GM19238 (cell line): ENCODE results near the gene FLVCR2.
A peak's percentile ranks its signal among the peaks of the same experiment; 100 is the strongest.

Experiments
- DNase-seq: peaks from one replicate; pipeline ENCODE4 v3.0.0; 2011; ENCODE audit warnings: low spot score; ENCODE audit not compliant: insufficient read length

FLVCR2 gene

DNA sequence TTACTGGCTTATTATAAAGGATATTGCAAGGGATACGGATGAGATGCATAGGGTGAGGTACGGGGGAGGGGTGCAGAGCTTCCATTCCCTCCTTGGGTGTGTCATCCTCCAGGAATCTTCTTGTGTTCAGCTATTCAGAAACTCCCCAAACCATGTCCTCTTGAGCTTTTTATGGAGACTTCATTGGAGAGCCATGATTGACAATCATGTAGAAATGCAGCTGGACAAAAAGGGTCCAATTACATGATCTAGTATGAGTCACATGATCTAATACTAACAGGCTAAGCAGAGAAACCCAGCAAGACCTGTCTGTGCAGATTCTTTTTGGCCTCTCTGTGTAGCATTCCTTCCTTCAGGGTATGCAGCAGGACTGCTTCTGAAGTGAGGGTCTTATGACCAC, 23.9 kb upstream of the FLVCR2 start:
- no peak for DNase-seq

DNA sequence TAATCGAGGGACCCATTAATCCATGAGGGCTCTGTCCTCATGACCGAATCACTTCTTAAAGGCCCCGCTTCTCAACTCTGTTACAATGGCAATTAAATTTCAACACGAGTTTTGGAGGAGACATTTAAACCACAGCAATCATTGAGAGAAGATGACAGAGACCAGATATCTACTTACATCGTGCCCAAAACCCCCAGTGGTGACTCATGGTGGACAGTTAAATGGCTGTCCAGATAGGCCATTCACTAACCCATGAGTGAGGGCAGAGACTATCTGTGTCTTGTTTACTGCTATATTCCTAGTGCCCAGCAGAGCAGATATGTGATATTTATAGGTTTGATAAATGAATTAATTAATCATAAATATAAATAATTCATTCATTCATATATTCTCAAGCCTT, 20.0 kb upstream of the FLVCR2 start:
- DNase-seq, result no peak

DNA sequence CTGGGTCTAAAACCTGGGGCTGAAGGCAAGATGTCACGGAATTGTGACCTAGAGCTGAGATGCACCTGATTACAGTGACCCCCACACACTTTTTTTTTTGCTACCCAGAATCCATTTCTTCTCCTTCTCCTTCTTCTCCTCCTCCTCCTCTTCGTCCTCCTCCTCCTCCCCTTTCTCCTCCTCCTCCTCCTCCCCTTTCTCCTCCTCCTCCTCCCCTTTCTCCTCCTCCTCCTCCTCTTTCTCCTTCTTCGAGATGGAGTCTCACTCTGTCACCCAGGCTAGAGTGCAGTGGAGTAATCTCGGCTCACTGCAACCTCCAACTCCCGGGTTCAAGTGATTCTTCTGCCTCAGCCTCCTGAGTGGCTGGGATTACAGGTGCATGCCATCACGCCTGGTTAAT, 19.4 kb upstream of the FLVCR2 start:
- DNase-seq, result no peak

DNA sequence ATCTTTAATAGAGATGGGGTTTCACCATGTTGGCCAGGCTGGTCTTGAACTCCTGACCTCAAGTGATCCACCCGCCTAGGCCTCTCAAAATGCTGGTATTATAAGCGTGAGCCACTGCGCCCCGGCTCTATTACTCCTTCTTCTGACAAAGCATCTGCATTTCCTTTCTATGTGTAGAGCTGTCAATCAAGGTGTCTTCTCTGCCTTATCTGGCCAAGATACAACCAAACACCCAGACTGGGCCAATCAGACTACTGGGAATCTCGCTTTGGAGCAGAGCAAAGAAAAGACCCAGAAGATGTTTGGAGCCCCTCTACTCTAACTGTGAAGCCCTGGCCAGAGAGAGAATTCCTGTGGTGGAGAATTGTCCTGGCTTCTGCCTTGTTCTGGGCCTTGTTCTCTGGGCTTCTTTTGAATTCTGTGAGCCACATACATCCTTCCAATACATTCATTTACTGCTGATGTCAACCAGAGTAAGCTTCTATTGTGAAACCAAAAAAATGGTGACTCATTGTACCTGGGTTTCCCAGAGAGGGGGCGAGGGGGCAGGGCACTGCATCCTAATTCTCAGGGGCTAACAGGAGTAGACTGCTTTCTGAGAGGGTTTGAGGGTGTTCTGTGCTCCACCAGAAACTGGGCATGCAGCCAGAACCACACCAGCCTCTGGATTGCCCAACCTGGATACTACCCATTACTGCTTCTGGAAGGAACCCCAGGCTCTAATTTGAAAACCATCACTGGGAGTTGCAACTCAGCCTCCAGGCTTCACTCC, 18.8 kb upstream of the FLVCR2 start:
- no peak for DNase-seq

DNA sequence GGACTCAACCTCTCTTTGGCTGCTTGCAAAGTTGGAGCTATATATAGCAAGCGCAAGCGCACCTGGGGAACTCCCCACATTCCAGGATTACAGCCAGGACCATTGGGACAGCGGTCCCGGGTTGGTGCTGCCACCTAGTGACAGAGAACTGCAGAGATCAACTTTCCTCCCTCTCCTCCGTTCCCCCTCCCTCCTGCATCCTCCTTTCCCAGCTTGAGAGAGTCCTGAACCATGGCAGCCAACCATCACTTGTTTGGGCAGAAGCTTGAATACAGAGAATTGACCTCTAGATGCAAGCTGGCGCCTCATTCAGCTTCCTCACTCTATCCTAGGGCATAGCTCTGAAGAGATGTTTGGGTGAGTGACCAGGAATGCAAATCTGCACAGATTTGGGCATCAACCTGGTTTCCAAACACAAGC, 17.4 kb upstream of the FLVCR2 start:
- peak; percentile 47 for DNase-seq

DNA sequence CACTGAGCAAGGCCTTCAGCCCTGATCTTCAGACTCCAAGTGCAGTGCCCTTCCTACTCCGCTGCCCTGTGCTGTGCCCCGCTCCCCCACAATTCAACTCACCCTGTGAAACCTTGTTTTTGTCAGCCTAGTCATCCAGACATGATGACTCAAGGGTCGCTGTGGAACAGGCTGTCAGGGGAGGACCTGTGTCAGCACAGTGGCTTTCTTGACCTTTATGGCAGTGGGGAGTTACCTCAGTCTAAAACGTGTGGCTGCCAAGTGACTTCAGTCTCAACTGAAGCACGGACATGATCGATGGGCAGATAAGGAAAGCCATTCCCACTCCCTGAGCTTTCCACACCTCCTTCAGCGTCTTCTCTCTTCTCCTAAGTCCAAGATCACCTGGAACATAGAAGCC, 16.3 kb upstream of the FLVCR2 start:
- DNase-seq, result no peak

DNA sequence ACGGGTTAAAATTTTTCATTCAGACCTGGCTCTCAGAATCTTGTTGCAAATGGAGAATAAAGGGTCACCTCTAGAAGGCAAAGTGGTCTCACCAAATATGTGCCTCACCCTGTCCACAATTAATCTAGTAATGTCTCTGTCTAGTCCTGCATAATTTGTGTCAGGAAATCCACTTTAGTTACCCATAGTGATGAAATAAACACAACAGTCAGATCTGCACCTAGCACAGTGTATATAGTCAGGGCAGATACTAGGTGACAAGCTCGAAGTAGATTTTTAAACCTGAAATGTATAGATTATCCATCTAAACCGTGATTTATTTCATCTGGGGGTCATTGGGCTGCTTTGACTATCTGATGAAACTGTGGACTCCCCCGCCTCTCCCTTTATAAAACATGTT, 15.9 kb upstream of the FLVCR2 start:
- DNase-seq, result no peak

DNA sequence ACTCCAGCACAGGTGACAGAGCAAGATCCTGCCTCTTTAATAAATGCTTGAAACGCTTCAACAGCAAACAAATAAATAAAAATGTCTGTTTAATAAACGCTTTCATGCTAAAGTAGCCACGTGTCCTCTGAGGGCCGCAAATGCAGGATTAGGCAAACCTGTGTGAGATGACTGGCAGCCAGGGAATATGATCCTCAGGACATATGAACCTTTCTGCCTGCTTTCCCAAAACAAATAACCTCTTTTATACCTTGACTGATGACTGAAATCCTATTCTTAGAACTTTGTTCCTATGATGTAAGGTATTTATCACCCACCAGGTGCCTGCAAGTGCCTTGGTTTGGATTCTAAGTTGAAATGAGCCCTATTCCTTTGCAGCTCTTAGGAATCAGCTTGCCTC, 14.5 kb upstream of the FLVCR2 start:
- DNase-seq, result no peak

DNA sequence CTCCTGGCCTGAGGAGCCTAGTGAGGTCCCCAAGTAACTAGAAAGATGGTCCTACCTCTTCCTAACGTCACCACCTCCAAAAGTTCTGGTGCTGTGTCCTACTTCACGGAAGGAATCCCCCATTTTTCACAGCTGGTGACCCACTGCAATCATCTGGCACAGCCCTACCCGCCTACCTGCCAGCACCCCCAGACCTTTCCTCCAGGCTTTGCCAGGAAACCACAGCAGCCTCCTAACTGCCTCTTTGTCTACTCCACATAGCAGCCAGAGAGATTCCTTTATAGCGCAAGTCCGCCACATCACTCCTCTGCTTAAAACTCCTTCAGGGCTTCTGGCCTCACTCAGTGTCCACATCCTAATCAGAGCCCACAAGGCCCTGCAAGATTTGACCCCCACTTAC, 13.4 kb upstream of the FLVCR2 start:
- no peak for DNase-seq

DNA sequence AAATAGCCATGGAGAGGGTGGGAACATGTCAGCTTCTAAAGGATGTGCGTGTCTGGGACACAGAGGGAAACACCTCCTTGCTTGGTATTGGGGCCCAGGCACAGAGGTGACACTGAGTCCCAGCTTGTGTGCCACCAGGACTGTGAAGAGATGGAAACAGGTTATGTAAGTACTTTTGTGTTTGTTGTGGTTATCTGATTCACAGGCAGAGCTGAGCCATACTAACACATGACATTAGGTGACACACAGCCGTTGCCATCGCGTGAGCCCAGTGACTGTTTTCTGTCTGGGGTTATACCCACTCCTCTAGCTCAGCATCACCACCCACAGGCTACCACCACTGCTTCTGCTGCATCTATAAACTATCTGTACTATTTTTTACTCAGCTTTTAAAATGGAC, 12.1 kb upstream of the FLVCR2 start:
- no peak for DNase-seq

DNA sequence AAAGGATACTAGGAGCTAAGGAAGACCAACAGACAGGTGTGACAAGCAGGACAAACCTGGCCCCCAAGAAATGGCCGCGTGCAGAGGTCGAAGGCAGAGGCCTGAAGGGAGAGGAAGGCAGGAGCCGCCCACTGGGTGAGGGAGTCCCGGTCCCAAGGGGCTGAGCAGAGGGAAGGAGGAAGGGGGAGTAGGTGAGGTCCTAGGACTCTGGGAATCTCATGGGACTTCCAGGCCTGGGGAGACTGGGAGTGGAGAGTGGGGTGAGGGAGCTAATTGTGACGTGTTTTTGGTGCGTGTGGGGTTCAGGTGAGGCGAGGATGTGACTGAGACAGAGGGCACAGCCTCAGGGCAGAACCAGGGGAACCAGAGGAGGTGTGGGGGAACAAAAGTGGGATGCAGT, 11.7 kb upstream of the FLVCR2 start:
- DNase-seq, result no peak

DNA sequence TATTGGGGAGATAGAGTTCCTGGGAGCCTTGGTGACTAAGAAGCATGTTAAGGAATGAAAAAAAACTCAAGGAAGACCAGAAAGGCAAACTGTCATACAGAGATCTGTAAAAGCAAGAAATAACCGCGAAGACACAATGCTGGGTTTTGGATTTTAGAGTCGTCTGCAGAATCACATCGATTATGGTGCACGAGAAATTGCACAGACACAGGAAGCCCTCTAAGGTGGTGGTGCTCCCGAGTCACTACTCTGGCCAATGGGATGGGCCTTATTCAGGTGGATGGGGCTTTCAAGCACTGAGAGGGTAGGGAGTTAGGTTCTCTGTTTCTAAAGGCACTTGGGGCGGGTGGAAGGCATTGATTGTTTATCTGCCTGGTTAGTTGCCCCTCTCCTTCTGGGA, 10.3 kb upstream of the FLVCR2 start:
- no peak for DNase-seq

DNA sequence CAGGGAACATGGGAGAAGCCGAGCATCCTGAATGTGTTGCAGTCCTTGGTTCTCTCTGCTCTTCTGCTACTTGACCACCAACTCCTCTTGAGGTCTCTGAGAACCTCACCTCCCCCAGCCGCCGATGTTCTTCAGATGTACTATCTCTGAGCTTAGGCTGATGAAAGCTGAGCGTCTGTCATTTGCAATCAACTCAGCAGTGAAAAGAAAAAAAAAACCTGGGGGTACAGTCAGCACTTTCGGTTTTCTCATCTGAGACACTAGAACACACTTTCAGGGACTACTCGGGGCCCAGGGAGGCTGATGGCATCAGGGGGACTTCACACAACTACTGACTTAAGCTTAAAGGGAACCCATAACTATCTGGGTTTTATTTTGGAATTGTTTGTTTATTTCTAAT, 9.6 kb upstream of the FLVCR2 start:
- DNase-seq, result no peak

DNA sequence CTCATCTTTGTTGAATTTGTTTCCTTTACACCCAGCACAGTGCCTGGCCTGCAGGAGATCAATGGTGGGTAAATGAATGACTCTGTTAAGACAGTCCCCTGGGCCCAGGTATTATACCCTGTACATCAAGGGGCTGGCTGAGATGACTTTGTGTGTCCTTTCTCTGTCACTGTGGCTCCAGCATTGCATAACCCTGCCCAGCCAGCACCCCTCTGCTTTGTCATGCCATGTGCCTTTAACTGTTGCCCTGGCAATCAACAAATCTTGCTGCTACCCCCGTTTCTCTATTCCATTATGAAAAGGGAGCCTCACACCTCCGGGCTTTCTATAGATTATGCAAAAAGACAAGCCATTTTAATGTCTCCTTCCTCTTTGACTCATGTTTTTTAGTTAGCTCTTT, 7.6 kb upstream of the FLVCR2 start:
- no peak for DNase-seq

DNA sequence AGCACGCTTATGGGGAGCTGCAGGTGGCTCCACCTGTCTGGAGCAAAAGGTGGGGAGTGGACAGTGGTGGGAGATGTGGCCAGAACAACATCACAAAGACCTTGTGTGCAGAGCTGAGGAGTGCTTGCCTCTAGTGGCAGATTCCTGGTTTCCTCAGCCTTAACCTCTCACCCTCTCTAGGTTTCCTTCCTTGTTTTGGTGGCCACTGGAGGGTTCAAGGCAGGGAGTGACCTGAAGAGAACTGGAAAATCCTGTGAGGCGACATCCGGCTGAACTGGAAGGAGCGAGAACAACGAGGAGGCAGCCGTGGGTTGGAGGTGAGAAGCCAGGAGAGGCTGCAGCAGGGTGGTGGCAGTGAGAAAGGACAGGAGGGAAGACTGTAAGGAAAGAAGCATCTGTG, 6.3 kb upstream of the FLVCR2 start:
- DNase-seq, result no peak

DNA sequence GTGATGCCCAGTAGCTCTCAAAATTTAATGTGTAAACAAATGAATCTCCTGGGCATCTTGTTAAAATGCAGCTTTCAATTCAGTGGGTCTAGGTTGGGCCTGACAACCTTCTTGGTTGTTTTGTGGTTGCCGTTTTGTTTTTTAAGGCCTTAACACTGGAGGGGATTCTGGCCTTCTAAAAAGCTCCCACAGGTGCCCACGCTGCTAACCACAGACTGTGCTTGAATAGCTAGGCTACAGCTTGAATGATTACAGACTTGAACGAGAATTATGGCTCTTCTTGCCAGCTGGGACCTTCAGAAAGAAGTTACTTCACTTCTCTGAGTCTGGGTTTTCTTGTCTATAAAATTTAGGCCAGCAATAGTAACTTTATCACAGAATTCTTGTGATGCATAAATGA, 1.3 kb upstream of the FLVCR2 start:
- no peak for DNase-seq

DNA sequence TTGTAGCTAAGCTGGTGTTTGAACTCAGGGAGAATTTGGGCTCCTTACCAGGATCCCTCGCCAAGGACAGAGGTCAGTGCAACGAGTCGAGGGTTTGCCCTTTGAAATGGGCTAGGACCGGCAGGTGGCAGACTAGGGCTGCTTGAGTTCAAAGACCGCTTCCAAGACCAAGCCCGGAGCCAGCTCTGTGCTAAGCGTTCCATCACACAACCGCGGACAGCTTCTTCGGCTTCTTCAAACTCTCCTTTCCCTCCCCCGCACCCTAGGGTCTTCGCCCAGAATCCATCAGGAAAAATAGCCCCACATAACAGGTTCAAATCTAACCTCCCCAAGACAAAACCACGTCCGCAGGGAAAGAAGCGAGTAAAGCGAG, 705 bp upstream of the FLVCR2 start:
- DNase-seq, result peak; percentile 75

DNA sequence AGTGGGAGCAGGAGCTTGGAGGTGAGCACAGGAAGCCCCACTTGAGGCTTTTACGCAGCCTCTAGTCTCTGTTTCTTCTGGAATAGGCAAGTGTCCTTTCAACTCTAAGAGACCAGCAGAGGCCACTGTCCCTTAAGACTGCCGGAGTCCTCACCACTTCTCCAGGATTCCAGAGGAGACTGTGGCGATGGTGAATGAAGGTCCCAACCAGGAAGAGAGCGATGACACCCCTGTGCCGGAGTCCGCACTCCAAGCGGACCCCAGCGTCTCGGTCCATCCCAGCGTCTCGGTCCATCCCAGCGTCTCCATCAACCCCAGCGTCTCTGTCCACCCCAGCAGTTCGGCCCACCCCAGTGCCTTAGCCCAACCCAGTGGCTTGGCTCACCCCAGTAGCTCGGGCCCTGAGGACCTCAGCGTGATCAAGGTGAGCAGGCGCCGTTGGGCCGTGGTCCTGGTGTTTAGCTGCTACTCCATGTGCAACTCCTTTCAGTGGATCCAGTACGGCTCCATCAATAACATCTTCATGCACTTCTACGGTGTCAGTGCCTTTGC, 442 bp downstream of the FLVCR2 start:
- DNase-seq, result no peak

DNA sequence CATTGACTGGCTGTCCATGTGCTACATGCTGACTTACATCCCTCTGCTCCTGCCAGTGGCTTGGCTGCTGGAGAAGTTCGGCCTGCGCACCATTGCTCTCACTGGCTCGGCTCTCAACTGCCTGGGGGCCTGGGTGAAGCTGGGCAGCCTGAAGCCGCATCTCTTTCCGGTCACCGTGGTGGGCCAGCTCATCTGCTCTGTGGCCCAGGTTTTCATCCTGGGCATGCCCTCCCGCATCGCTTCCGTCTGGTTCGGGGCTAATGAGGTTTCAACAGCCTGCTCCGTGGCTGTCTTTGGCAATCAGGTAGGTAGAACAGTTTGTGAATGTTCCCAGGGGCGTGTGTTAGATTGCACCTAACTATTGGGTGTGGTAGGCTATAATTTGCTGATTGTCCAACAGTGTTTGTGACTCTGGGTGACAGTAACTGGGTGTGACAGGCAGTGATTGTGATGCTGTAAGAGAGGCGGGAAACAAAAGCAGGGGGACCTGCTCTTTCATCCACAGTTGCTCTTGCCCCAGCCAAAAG, 981 bp downstream of the FLVCR2 start:
- DNase-seq, result no peak

DNA sequence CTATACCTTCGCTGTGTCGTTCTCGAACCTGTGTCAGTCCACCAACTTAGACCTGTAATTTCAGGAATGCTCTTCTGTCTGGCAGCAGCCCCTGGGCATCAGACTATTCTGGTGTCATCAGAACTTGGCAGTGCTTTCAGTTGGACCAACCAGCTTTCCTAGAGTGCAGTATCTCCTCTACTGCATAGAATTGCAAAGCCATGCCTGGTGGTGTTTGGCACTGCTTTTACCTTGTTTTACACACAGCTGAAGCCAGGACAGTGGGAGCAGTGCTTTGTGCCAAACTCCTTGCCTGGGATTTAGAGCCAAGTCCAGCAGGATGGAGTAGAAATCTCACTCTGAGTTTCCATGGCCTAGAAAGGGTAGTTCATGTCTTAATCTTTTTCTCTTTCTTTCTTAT, 1.5 kb downstream of the FLVCR2 start:
- DNase-seq, result no peak

DNA sequence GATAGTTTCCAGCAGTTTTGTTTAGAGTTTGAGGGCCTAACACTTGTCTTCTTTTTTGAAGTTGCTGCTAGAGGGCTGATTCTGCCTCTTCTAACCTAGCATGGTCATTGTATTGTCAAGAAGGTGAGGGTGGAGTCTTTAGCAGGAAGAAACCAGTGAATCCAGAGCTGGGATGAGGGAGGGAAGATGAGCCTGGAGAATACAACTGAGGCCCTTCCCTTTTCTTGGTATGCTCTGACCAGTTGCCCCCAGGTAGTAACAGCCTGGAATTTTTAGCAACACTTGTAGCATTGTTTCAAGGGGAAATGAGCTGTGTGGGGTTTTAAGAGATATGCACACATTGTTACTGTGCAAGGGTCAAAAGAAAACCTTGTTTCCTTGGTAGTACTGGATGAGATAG, 9.0 kb downstream of the FLVCR2 start:
- DNase-seq, result no peak

DNA sequence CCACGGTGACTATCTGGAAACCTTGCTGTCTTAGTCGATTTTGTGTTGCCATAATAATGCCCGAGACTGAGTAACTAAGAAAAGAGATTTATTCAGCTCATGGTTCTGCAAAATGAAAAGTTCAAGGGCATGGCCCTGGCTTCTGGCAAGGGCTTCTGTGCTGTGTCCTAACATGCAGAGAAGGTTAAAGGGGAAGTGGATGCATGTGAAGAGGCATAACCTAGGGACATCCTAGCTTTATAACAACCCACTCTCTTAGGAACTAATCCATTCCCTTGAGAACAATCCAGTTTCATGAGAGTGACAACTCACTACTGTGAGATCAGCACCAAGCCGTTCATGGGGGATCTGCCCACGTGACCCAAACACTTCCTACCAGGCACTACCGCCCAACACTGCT, 11.5 kb downstream of the FLVCR2 start:
- DNase-seq, result no peak

DNA sequence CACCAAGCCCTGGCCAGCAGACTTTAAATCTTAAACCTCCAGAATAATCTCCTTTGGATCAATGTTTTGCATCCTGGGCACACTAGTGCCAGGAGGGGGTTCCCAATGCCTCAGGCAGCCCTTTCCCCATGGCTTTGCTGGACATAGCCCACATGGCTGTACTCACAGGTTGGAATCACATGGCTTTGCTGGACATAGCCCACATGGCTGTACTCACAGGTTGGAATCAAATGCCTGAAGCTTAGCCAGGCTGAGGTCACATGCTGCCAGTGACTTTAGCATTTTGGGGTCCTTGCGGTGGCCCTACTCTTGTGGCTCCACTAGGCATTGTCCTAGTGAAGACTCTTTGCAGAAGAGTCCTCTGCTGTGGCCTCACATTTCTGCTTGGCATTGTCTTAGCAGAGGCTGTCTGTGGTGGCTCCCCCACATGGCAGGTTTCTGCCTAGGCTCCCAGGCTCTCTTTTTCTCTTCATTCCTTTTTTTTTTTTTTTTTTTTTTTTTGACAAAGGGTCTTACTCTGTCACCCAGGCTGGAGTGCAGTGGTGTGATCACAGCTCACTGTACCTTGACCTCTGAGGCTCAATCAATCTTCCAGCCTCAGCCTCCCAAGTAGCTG, 13.0 kb downstream of the FLVCR2 start:
- no peak for DNase-seq
